HepG2 (cell line): Measurements from ENCODE around the gene SLC5A12. TPM values are rescaled to one million over a fixed set of nuclear protein-coding genes. Genes with fewer than 3 reads are reported as not detected.

Source experiments
- ATAC-seq: fragments of 200-7000 bp; cut with Tn5 transposase; 3 replicates; pipeline ENCODE4 v1.9.1; 2020; ENCODE audit warnings: mild to moderate bottlenecking, moderate library complexity
- BruUV-seq: library from RNA; stranded (reverse); fragments of 400-500 nt; replicated peaks from 2 replicates; lab custom pipeline; 2021; lab: Mats Ljungman, UMichigan
- CTCF ChIA-PET: fragments of 300-600 bp; formaldehyde crosslinking; extraction: SDS; loops from one replicate; lab custom pipeline; 2021; ENCODE audit warnings: low total read pairs, inconsistent platforms, low intra/inter-chr PET ratio; lab: Yijun Ruan, JAX
- POLR2A ChIA-PET: fragments of 350-600 bp; sonication (Branson Sonifier 250); formaldehyde crosslinking; loops from one replicate; lab custom pipeline; 2020; ENCODE audit warnings: antibody characterized with exemption, inconsistent platforms; lab: Yijun Ruan, JAX
- DNase-seq: peaks from one replicate; pipeline ENCODE4 v3.0.0-alpha.2; 2015; ENCODE audit warnings: low spot score
- FAIRE-seq: peaks from 3 replicates; lab custom pipeline; 2011; peaks lifted over from hg19 to GRCh38; lab: Jason Lieb, UNC
- H2AFZ ChIP-seq: one replicate; pipeline ENCODE4 v1.6.1; 2011; ENCODE audit warnings: low read length, inconsistent platforms
- H3K27ac ChIP-seq: fragments of 300-600 bp; 3 replicates; pipeline ENCODE4 v1.8.0; 2011; ENCODE audit warnings: mixed run types, mild to moderate bottlenecking, mixed read lengths, low read length, inconsistent platforms; ENCODE audit not compliant: insufficient read depth; ENCODE audit errors: extremely low read length
- H3K27me3 ChIP-seq, 2 experiments: fragments of 200-600 bp in 1 of 2; 2 replicates in 1 of 2; 3 replicates in 1 of 2; pipeline versions ENCODE4 v1.6.0 to v1.8.0; 2011; ENCODE audit warnings: low read length in 2 of 2, mild to moderate bottlenecking in 2 of 2, moderate library complexity in 2 of 2, inconsistent platforms in 1 of 2; ENCODE audit not compliant: insufficient read depth in 2 of 2, control insufficient read depth in 1 of 2
- H3K36me3 ChIP-seq, 2 experiments: fragments of 200-600 bp in 1 of 2; replicated peaks in 1 of 2; 2 replicates in 1 of 2; 3 replicates in 1 of 2; pipeline versions ENCODE4 v1.5.1 to v1.8.0; 2011; ENCODE audit warnings: low read length in 2 of 2, inconsistent platforms in 1 of 2; ENCODE audit not compliant: insufficient read depth in 2 of 2, control insufficient read depth in 1 of 2
- H3K4me1 ChIP-seq: 2 replicates; pipeline ENCODE4 v1.5.1; 2012; ENCODE audit warnings: low read length, inconsistent platforms; ENCODE audit not compliant: insufficient read depth
- H3K4me2 ChIP-seq: 2 replicates; pipeline ENCODE4 v1.6.0; 2011; ENCODE audit warnings: low read depth, low read length, inconsistent platforms
- H3K4me3 ChIP-seq, 3 experiments: fragments of 200-600 bp in 1 of 3; sonication (generic), shearing (Covaris generic) in 1 of 3; replicated peaks in 1 of 3; 2 replicates each; pipeline ENCODE4 v1.5.1; 2011 to 2016; ENCODE audit warnings: low read length in 3 of 3, inconsistent platforms in 2 of 3, low read depth in 2 of 3, mild to moderate bottlenecking in 2 of 3, control low read depth in 1 of 3, mixed read lengths in 1 of 3; ENCODE audit not compliant: insufficient read depth in 1 of 3
- H3K79me2 ChIP-seq: one replicate; pipeline ENCODE4 v1.6.1; 2011; ENCODE audit warnings: low read length, inconsistent platforms; ENCODE audit not compliant: insufficient read depth
- H3K9ac ChIP-seq: 2 replicates; pipeline ENCODE4 v1.6.0; 2011; ENCODE audit warnings: mild to moderate bottlenecking, low read depth, low read length, inconsistent platforms; ENCODE audit not compliant: insufficient read depth
- H3K9me3 ChIP-seq: 2 replicates; pipeline ENCODE4 v1.5.1; 2012; ENCODE audit warnings: mild to moderate bottlenecking, low read length
- H4K20me1 ChIP-seq: 2 replicates; pipeline ENCODE4 v1.6.0; 2011; ENCODE audit warnings: inconsistent platforms, mild to moderate bottlenecking, low read length, moderate library complexity; ENCODE audit not compliant: insufficient read depth
- ATF7 ChIP-seq, 2 experiments: fragments of 450-650 bp in 1 of 2; sonication (generic) in 1 of 2; formaldehyde crosslinking in 1 of 2; IDR thresholded peaks; 2 replicates each; pipeline versions ENCODE4 v1.4.0 to v1.6.1; 2016 to 2020; ENCODE audit warnings: antibody characterized with exemption in 1 of 2, mild to moderate bottlenecking in 1 of 2, missing genetic modification reagents in 1 of 2
- ATRX ChIP-seq: sonication (generic); formaldehyde crosslinking; IDR thresholded peaks from 2 replicates; pipeline ENCODE4 v1.4.0; 2020; ENCODE audit warnings: missing genetic modification reagents, borderline replicate concordance
- MAFF ChIP-seq: IDR thresholded peaks from 2 replicates; pipeline ENCODE4 v1.6.1; 2011; ENCODE audit warnings: low read depth, low read length, improper control_type of control experiment
- MAFK ChIP-seq, 2 experiments: IDR thresholded peaks in 1 of 2; conservative IDR thresholded peaks in 1 of 2; 2 replicates each; pipeline ENCODE4 v1.6.1; 2011; ENCODE audit warnings: improper control_type of control experiment in 2 of 2, low read length in 2 of 2
- ZNF468 ChIP-seq: sonication (generic); formaldehyde crosslinking; IDR thresholded peaks from 2 replicates; pipeline ENCODE4 v1.8.0; 2022; ENCODE audit warnings: mild to moderate bottlenecking, moderate library complexity, missing genetic modification reagents
- WGBS: methylation state at CpG from one replicate; pipeline ENCODE4 v1.1.6; 2017; ENCODE audit warnings: low lambda C conversion rate; 5-methylcytosine and 5-hydroxymethylcytosine counted together
- in situ Hi-C: cut with HindIII; loops from 2 replicates; pipeline ENCODE4 v1.10.0; 2017; ENCODE audit warnings: low pct_unique_long_range_greater_than_20kb; ENCODE audit not compliant: extremely low pct_ligation_motif_present
- intact Hi-C: fragments of 100-400 bp; cut with micrococcal nuclease; formaldehyde crosslinking; loops from one replicate; pipeline ENCODE4 v1.10.0; 2022; ENCODE audit not compliant: unreplicated experiment
- polyA plus RNA-seq, 8 experiments: library from polyadenylated mRNA; depleted of rRNA in 3 of 8; stranded (reverse) in 7 of 8; unstranded in 1 of 8; fragments of >200 nt; fragmentation: Illumina TruSeq in 4 of 8; extraction: Trizol in 4 of 8; gene quantifications; 2 replicates each; pipeline versions ENCODE4 v1.2.1 to v1.2.3, GENCODE V29; 2011 to 2016; ENCODE audit warnings: low read depth in 4 of 8, missing spikeins in 1 of 8, mixed read lengths in 1 of 8; ENCODE audit not compliant: insufficient read depth in 1 of 8
- total RNA-seq, 5 experiments: library from RNA; depleted of rRNA; stranded (reverse); fragments of >200 nt; fragmentation: Illumina TruSeq; extraction: Trizol; gene quantifications; 2 replicates each; pipeline ENCODE4 v1.2.3, GENCODE V29; 2016; ENCODE audit warnings: low read depth in 1 of 5

Gene SLC5A12
- total and polyA plus RNA-seq, 2 of the 13 experiments (the other 11 are each of a cell fraction or from before 2014, with no cell fraction given): not detected

GRCh38 chr11:26730414-26731083, 8.7 kb upstream of the SLC5A12 start:
- no peak overlapping the region for H3K4me2 ChIP-seq
- ATAC-seq (no peak), DNase-seq (no peak), FAIRE-seq (no peak)
- no peaks in the 10 kb centered on the region for H3K9me3 ChIP-seq
- no peaks in the 10 kb centered on the region for H3K27me3 ChIP-seq
- TF ChIP-seq ATF7 (IDR thresholded peaks at IDR 0.05) (peak; percentile 56; the same call in 1 of the 2 replicates), ATF7 (CRISPR knock-in tag; IDR thresholded peaks at IDR 0.05) (no peak), ATRX (CRISPR knock-in tag) (no peak)
- under 1% methylated on average over 4 of the region's 4 CpGs for WGBS
- no peak overlapping the region for H2AFZ ChIP-seq
- ChIA-PET POLR2A (no interaction called here), CTCF (no interaction called here)
- H3K36me3 ChIP-seq: no peaks in the 10 kb centered on the region
- intact Hi-C loops (no loop called here), in situ Hi-C loops (no loop called here)
- H3K27ac ChIP-seq: no peak overlapping the region
- no peak overlapping the region for H3K9ac ChIP-seq
- H3K4me3 ChIP-seq: no peak overlapping the region
- H3K79me2 ChIP-seq: no peaks in the 10 kb centered on the region
- no TSS peak for BruUV-seq
- H4K20me1 ChIP-seq: no peaks in the 10 kb centered on the region
- H3K4me1 ChIP-seq: no peaks in the 10 kb centered on the region

- H3K27ac ChIP-seq: no peak overlapping the region
- no peaks in the 10 kb centered on the region for H3K4me1 ChIP-seq
- no peak for ATAC-seq
- no peak for FAIRE-seq
- no peak overlapping the region for H3K4me3 ChIP-seq
- no peaks in the 10 kb centered on the region for H3K27me3 ChIP-seq
- CTCF ChIA-PET: no interaction called here
- BruUV-seq: no TSS peak
- H3K9me3 ChIP-seq: no peaks in the 10 kb centered on the region
- DNase-seq: no peak
- WGBS: 0% methylated on average over 1 of the region's 1 CpG
- H3K36me3 ChIP-seq: no peaks in the 10 kb centered on the region
- POLR2A ChIA-PET: no interaction called here
- intact Hi-C loops (no loop called here), in situ Hi-C loops (no loop called here)
- H2AFZ ChIP-seq: no peak overlapping the region
- no peaks in the 10 kb centered on the region for H4K20me1 ChIP-seq
- H3K79me2 ChIP-seq: no peaks in the 10 kb centered on the region
- H3K9ac ChIP-seq: no peak overlapping the region
- TF ChIP-seq MAFK (conservative IDR thresholded peaks at IDR 0.05 in 1 of 2, IDR thresholded peaks at IDR 0.05 in 1 of 2; ENCODE audit: low read length in 2 of 2): peak; percentile 40 to 67; a peak in 3 of 4 replicates
- TF ChIP-seq MAFF: peak; percentile 41; the same call in 1 of the 2 replicates
- TF ChIP-seq ZNF468 (CRISPR knock-in tag): no peak
- H3K4me2 ChIP-seq: no peak overlapping the region
These were observed 7.4 kb upstream of the SLC5A12 start for GRCh38 chr11:26729284-26729683.
